Endothelial cell of umbilical vein (primary cell): ENCODE results near the gene NME5. TPM values are rescaled to one million over a fixed set of nuclear protein-coding genes. Genes with fewer than 3 reads are reported as not detected.

Experiments used
- BruUV-seq: library from RNA; stranded (reverse); fragments of 400-500 nt; replicated peaks from 2 replicates; lab custom pipeline; 2021; lab: Mats Ljungman, UMichigan
- CTCF ChIA-PET: fragments of 300-600, 350-600 bp; sonication (Branson Sonifier 250); formaldehyde crosslinking; loops from one replicate; lab custom pipeline; 2021; ENCODE audit warnings: antibody characterized with exemption, inconsistent platforms; lab: Charles Lee
- POLR2A ChIA-PET: fragments of 300-600, 350-600 bp; sonication (Branson Sonifier 250); formaldehyde crosslinking; loops from one replicate; lab custom pipeline; 2021; ENCODE audit warnings: antibody characterized with exemption, inconsistent platforms; lab: Charles Lee
- DNase-seq: peaks from one replicate; pipeline ENCODE4 v3.0.0-alpha.2; 2011; ENCODE audit warnings: low read depth, low spot score
- FAIRE-seq: peaks from 2 replicates; lab custom pipeline; 2011; peaks lifted over from hg19 to GRCh38; lab: Jason Lieb, UNC
- H2AFZ ChIP-seq: 2 replicates; pipeline ENCODE4 v1.6.0; 2012; ENCODE audit warnings: low read depth, low read length, control low read depth, inconsistent platforms
- H3K27ac ChIP-seq: 2 replicates; pipeline ENCODE4 v1.5.1; 2011; ENCODE audit warnings: low read depth, mild to moderate bottlenecking, control low read depth, low read length, moderate library complexity; ENCODE audit not compliant: insufficient read depth
- H3K27me3 ChIP-seq, 2 experiments: 2 replicates each; pipeline versions ENCODE4 v1.6.0 to v1.6.1; 2011; ENCODE audit warnings: low read length in 2 of 2, mixed read lengths in 1 of 2; ENCODE audit not compliant: control insufficient read depth in 2 of 2, insufficient read depth in 2 of 2
- H3K36me3 ChIP-seq, 2 experiments: 2 replicates in 1 of 2; 3 replicates in 1 of 2; pipeline ENCODE4 v1.5.1; 2011; ENCODE audit warnings: low read length in 2 of 2, mild to moderate bottlenecking in 1 of 2, moderate library complexity in 1 of 2; ENCODE audit not compliant: control insufficient read depth in 2 of 2, insufficient read depth in 2 of 2; ENCODE audit errors: extremely low read depth in 1 of 2
- H3K4me1 ChIP-seq: 3 replicates; pipeline ENCODE4 v1.5.1; 2011; ENCODE audit warnings: mild to moderate bottlenecking, low read length; ENCODE audit not compliant: control insufficient read depth, insufficient read depth; ENCODE audit errors: extremely low read depth
- H3K4me2 ChIP-seq: 2 replicates; pipeline ENCODE4 v1.6.1; 2011; ENCODE audit warnings: low read length, control low read depth, mixed read lengths; ENCODE audit not compliant: insufficient read depth
- H3K4me3 ChIP-seq, 3 experiments: fragments of 200-600 bp in 1 of 3; sonication (generic), shearing (Covaris generic) in 1 of 3; replicated peaks in 1 of 3; 2 replicates each; pipeline ENCODE4 v1.5.1; 2011 to 2016; ENCODE audit warnings: control low read depth in 3 of 3, low read length in 3 of 3, mild to moderate bottlenecking in 2 of 3, inconsistent platforms in 1 of 3, low read depth in 1 of 3, moderate library complexity in 1 of 3; ENCODE audit not compliant: insufficient read depth in 1 of 3
- H3K79me2 ChIP-seq: 2 replicates; pipeline ENCODE4 v1.6.0; 2012; ENCODE audit warnings: low read length, inconsistent platforms; ENCODE audit not compliant: control insufficient read depth, insufficient read depth
- H3K9ac ChIP-seq: replicated peaks from 2 replicates; pipeline ENCODE3; 2011; ENCODE audit warnings: low read length, control low read depth; ENCODE audit not compliant: insufficient read depth; ENCODE audit errors: extremely low read depth
- H3K9me1 ChIP-seq: replicated peaks from 3 replicates; pipeline ENCODE4 v1.6.0; 2011; ENCODE audit warnings: mild to moderate bottlenecking, low read length; ENCODE audit not compliant: control insufficient read depth, insufficient read depth; ENCODE audit errors: extremely low read depth
- H3K9me3 ChIP-seq: replicated peaks from 2 replicates; pipeline ENCODE4 v1.5.1; 2012; ENCODE audit warnings: low read length, inconsistent platforms; ENCODE audit not compliant: control insufficient read depth, insufficient read depth
- H4K20me1 ChIP-seq: replicated peaks from 2 replicates; pipeline ENCODE3; 2011; ENCODE audit warnings: mild to moderate bottlenecking, low read length; ENCODE audit not compliant: control insufficient read depth, insufficient read depth; ENCODE audit errors: extremely low read depth
- EZH2 ChIP-seq: IDR thresholded peaks from 2 replicates; pipeline ENCODE4 v1.6.1; 2012; ENCODE audit warnings: borderline replicate concordance, low read depth, mild to moderate bottlenecking, moderate library complexity, low read length, inconsistent platforms; ENCODE audit not compliant: severe bottlenecking
- MAX ChIP-seq: IDR thresholded peaks from 2 replicates; pipeline ENCODE4 v1.6.1; 2011; ENCODE audit not compliant: insufficient read depth, insufficient read length
- POLR2A ChIP-seq: IDR thresholded peaks from 2 replicates; pipeline ENCODE4 v1.6.1; 2012; ENCODE audit warnings: low read depth, mild to moderate bottlenecking, control low read depth, low read length
- dilution Hi-C: fragments of 300-500 bp; cut with MboI; formaldehyde crosslinking; loops from one replicate; pipeline ENCODE4 v1.15.0; 2019; ENCODE audit warnings: low sequenced_read_pairs; ENCODE audit not compliant: extremely low pct_ligation_motif_present
- intact Hi-C: fragments of 100-400 bp; cut with micrococcal nuclease; formaldehyde crosslinking; loops from one replicate; pipeline ENCODE4 v1.10.0; 2022
- polyA plus RNA-seq, 4 experiments: library from polyadenylated mRNA; depleted of rRNA in 3 of 4; stranded (reverse) in 3 of 4; unstranded in 1 of 4; fragments of >200 nt; gene quantifications; 2 replicates each; pipeline versions ENCODE4 v1.2.1 to v1.2.3, GENCODE V29; 2011 to 2012; ENCODE audit warnings: missing spikeins in 1 of 4
- total RNA-seq: library from RNA; stranded (reverse); gene quantifications from 2 replicates; pipeline ENCODE4 v1.2.3, GENCODE V29; 2021
- TF ChIP-seq, protein P1 (sequence below), 2 donors: IDR thresholded peaks; 1 replicate in 1 of 2; 2 replicates in 1 of 2; pipeline ENCODE4 v1.5.1; 2011; ENCODE audit warnings: low read length in 2 of 2, mild to moderate bottlenecking in 2 of 2, moderate library complexity in 2 of 2, control low read depth in 1 of 2, inconsistent platforms in 1 of 2, low read depth in 1 of 2; ENCODE audit not compliant: insufficient read depth in 1 of 2; ENCODE audit errors: extremely low read depth in 1 of 2

NME5 gene
- total and polyA plus RNA-seq, 2 donors (not counting 3 experiments of a cell fraction or from before 2014, with no cell fraction given) = 0.11 to 1.5 TPM

- CTCF ChIA-PET = interaction anchor here (1.0 to 1.7 kb wide), 7 partner anchors 11 to 368 kb away, joined by 3 to 16 read pairs (median 4); no protein-coding TSS in a partner anchor
- no peaks in the 10 kb centered on the region for H3K9me3 ChIP-seq
- peaks cover 22% of the 10 kb centered on the region for H3K4me1 ChIP-seq
- H3K27me3 ChIP-seq = no peaks in the 10 kb centered on the region
- no peak for FAIRE-seq
- dilution Hi-C loops = no loop called here
- intact Hi-C loops = loop anchor here (1.0 kb wide), 3 partner anchors 102 to 322 kb away; no protein-coding TSS in a partner anchor
- no peak overlapping the region for H3K27ac ChIP-seq
- H4K20me1 ChIP-seq = no peaks in the 10 kb centered on the region
- H3K9ac ChIP-seq = no peak overlapping the region
- BruUV-seq = no TSS peak
- POLR2A ChIA-PET = no interaction called here
- H3K4me3 ChIP-seq = no peak overlapping the region
- no peak overlapping the region for H2AFZ ChIP-seq
- H3K4me2 ChIP-seq = no peak overlapping the region
- DNase-seq = no peak
- no peak for TF ChIP-seq POLR2A
- TF ChIP-seq MAX = no peak
- H3K36me3 ChIP-seq = peaks cover 15 to 29% of the 10 kb centered on the region in 2 experiments
- peaks cover 41% of the 10 kb centered on the region for H3K79me2 ChIP-seq
- no peaks in the 10 kb centered on the region for H3K9me1 ChIP-seq
Observed at GRCh38 chr5:138180841-138181240, 41.6 kb upstream of the NME5 start.

- peak overlapping the region in 2 of 3 experiments; percentile 61 to 95 for H3K4me3 ChIP-seq
- H3K9me3 ChIP-seq = no peaks in the 10 kb centered on the region
- ChIA-PET CTCF (interaction anchor here (1.0 to 1.7 kb wide), 7 partner anchors 12 to 368 kb away, joined by 3 to 16 read pairs (median 4); no protein-coding TSS in a partner anchor), POLR2A (no interaction called here)
- H3K27ac ChIP-seq = no peak overlapping the region
- DNase-seq = peak; percentile 76
- H3K4me2 ChIP-seq = peak overlapping the region; percentile 64
- peak; percentile 78 for FAIRE-seq
- peaks cover 15 to 26% of the 10 kb centered on the region in 2 experiments for H3K36me3 ChIP-seq
- no peaks in the 10 kb centered on the region for H4K20me1 ChIP-seq
- no peaks in the 10 kb centered on the region for H3K27me3 ChIP-seq
- H2AFZ ChIP-seq = no peak overlapping the region
- H3K4me1 ChIP-seq = peaks cover 22% of the 10 kb centered on the region
- no peaks in the 10 kb centered on the region for H3K9me1 ChIP-seq
- TF ChIP-seq, protein P1, sequence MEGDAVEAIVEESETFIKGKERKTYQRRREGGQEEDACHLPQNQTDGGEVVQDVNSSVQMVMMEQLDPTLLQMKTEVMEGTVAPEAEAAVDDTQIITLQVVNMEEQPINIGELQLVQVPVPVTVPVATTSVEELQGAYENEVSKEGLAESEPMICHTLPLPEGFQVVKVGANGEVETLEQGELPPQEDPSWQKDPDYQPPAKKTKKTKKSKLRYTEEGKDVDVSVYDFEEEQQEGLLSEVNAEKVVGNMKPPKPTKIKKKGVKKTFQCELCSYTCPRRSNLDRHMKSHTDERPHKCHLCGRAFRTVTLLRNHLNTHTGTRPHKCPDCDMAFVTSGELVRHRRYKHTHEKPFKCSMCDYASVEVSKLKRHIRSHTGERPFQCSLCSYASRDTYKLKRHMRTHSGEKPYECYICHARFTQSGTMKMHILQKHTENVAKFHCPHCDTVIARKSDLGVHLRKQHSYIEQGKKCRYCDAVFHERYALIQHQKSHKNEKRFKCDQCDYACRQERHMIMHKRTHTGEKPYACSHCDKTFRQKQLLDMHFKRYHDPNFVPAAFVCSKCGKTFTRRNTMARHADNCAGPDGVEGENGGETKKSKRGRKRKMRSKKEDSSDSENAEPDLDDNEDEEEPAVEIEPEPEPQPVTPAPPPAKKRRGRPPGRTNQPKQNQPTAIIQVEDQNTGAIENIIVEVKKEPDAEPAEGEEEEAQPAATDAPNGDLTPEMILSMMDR (IDR thresholded peaks at IDR 0.05; ENCODE audit: extremely low read depth in 1 of 2, insufficient read depth in 1 of 2, low read depth in 1 of 2, low read length in 2 of 2) = peak; percentile 36 to 45
- no peak for TF ChIP-seq EZH2
- dilution Hi-C loops = no loop called here
- H3K79me2 ChIP-seq = peaks cover 43% of the 10 kb centered on the region
- intact Hi-C loops = loop anchor here (1.0 kb wide), 3 partner anchors 103 to 323 kb away; no protein-coding TSS in a partner anchor
- H3K9ac ChIP-seq = peak overlapping the region; percentile 54
- no TSS peak for BruUV-seq
Observed at GRCh38 chr5:138180183-138180782, 41.1 kb upstream of the NME5 start.
